Amniotic stem cell (primary cell): Measurements from ENCODE around the gene OR2D3.
"Not testable (repeated sequence)": the region's sequence is repeated elsewhere in the genome, so short reads cannot be mapped to it uniquely, and the experiment has no call there.

Experiments used
- DNase-seq: peaks from one replicate; lab custom pipeline; 2025; lab: John Stamatoyannopoulos, UW

The OR2D3 gene

GRCh38 chr11:6927030-6927617, 6.3 kb downstream of the OR2D3 start:
- DNase-seq = peak; percentile 6

GRCh38 chr11:6928916-6929315, 8.1 kb downstream of the OR2D3 start:
- no peak for DNase-seq

GRCh38 chr11:6931146-6931713, 10.4 kb downstream of the OR2D3 start:
- no peak for DNase-seq

DNA sequence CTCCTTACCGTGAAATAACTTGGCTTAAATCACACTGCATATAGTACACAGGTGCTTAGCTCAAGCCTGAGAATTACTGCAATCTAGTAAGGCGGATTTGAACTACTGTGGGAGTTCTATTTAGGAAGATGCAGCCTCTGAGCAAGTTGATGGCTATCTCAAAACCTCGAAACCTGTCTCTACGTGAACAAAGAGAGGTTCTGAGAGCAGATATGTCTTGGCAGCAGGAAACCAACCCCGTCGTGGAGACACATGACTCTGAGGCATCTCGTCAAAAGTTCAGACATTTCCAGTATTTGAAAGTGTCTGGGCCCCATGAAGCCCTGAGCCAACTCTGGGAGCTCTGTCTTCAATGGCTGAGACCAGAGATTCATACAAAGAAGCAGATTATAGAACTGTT, 11.3 kb downstream of the OR2D3 start:
- no peak for DNase-seq

DNA sequence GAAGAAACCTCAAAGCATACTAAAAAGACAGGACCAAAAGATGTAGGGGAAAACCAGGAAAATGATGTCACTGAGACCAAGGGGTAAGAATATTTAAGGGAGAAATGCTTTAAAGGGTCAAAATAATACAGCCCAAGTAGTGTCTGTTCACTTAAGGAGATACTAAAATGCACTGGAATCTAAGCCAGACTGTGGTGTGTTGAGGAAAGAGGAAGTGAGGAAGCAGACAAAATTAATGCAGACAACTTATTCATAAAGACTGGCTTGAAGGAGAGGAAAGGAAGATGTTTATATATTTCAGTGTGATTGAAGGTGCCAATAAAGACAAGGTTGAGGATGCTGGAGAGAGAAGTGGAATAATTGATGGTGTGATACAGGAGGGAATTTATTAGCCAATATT, 21.2 kb downstream of the OR2D3 start:
- DNase-seq = no peak

DNA sequence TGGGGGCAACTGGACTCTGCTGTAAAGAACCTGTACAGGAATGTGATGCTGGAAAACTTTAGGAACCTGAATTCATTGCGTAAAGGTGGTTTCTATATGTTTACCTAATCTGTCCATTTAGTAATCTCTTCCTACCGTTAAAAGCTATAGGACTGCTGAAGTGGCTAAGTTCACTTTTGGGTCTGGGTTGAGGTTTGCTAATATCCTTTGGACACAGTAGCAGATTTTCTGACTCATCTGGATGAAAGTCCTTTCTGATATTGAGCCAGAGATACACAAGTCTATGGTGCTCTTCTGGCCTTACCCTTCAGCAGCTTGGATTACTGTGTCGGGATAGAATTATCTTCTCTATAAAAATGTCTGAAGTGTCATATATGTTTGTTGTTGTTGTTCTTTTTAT, 22.3 kb downstream of the OR2D3 start:
- DNase-seq = no peak

DNA sequence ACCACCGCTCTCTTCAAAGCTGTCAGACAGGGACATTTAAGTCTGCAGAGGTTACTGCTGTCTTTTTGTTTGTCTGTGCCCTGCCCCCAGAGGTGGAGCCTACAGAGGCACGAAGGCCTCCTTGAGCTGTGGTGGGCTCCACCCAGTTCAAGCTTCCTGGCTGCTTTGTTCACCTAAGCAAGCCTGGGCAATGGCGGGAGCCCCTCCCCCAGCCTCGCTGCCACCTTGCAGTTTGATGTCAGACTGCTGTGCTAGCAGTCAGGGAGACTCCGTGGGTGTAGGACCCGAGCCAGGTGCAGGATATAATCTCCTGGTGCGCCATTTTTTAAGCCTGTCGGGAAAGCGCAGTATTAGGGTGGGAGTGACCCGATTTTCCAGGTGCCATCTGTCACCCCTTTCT, 33.4 kb downstream of the OR2D3 start:
- DNase-seq = not testable (repeated sequence)

DNA sequence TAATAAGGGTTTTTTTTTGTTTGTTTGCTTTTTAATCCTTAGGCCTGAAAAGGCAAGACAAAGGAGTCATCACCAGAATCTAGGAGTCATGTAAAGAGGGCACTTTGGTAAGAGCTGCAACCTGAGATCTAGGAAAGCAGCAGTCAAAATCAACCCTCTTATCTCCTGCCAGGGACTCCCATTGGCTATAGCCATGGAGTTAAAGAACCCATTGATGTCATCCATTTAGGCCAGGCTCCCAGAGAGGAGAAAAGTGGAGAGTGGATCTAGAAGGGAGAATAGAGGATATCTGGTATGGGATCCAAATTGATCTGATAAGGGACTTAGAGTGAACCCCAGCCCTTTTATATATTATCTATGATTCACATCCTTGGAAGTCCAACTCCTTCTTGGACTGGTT, 41.3 kb downstream of the OR2D3 start:
- DNase-seq = no peak

DNA sequence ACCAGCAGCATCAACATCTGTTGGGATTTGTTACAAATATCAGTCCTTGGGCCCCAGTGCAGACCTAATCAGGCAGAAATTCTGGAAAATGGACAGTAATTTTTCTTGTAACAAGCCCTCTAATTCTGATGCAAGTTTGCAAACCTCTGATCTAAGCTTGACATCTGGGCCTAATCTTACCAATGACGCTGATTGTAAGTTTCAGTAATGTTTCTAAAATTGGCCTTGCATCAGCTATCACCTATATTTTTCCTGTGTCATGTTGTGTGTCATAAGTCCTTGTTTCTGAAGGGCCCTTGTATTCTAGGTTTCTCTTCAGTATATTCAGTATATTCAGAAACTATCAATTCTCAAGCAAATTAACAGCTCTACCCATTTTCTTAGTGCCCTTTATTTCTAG, 41.9 kb downstream of the OR2D3 start:
- DNase-seq = no peak

GRCh38 chr11:6968816-6969215, 48.0 kb downstream of the OR2D3 start:
- DNase-seq = no peak

GRCh38 chr11:6969854-6970253, 49.1 kb downstream of the OR2D3 start:
- not testable (repeated sequence) for DNase-seq
